Upper lobe of right lung (tissue), 1 donor: ENCODE data around the gene TENT4B. TPM values are rescaled to one million over a fixed set of nuclear protein-coding genes. Genes with fewer than 3 reads are reported as not detected.
A peak's percentile ranks its signal among the peaks of the same experiment; 100 is the strongest.
"Not testable (repeated sequence)": the region's sequence is repeated elsewhere in the genome, so short reads cannot be mapped to it uniquely, and the experiment has no call there.

Source experiments
- ATAC-seq: fragments of 200-7000 bp; cut with Tn5 transposase; one replicate; pipeline ENCODE4 v1.9.1; 2020; ENCODE audit warnings: mild to moderate bottlenecking, moderate library complexity
- DNase-seq: peaks from one replicate; pipeline ENCODE4 v3.0.0-alpha.2; 2020
- H3K27ac ChIP-seq: fragments of 200-600 bp; one replicate; pipeline ENCODE4 v1.8.0; 2022
- H3K27me3 ChIP-seq: fragments of 200-600 bp; one replicate; pipeline ENCODE4 v1.8.0; 2022; ENCODE audit warnings: mild to moderate bottlenecking
- H3K36me3 ChIP-seq: fragments of 200-600 bp; one replicate; pipeline ENCODE4 v1.8.0; 2022
- H3K4me1 ChIP-seq: fragments of 200-600 bp; one replicate; pipeline ENCODE4 v1.8.0; 2022
- H3K4me3 ChIP-seq: fragments of 200-600 bp; one replicate; pipeline ENCODE4 v1.8.0; 2022; ENCODE audit warnings: mild to moderate bottlenecking
- H3K9me3 ChIP-seq: fragments of 200-600 bp; one replicate; pipeline ENCODE4 v1.8.0; 2022
- CTCF ChIP-seq: fragments of 200-600 bp; IDR thresholded peaks from one replicate; pipeline ENCODE4 v1.8.0; 2022; ENCODE audit warnings: antibody characterized with exemption
- intact Hi-C: fragments of 100-400 bp; cut with DNase I; formaldehyde crosslinking; loops from one replicate; pipeline ENCODE4 v1.11.0; 2022
- total RNA-seq: library from RNA; stranded (reverse); fragmentation: NEBNext Ultra II Directional; extraction: Animal tissue kit (Norgen Biotek cat#: 25700); gene quantifications from one replicate; pipeline ENCODE4 v1.2.1, GENCODE V29; 2021
- donor health status: DM: no; HTN: yes; CAD: no; lungs with severe emphysema.

TENT4B gene
- total RNA-seq, 1 donor from 2014 or later, result 13.3 TPM

- Histone ChIP-seq H3K9me3 (no peaks in the 10 kb centered on the region), H3K27ac (peak overlapping the region; percentile 8), H3K27me3 (no peaks in the 10 kb centered on the region), H3K36me3 (no peaks in the 10 kb centered on the region), H3K4me3 (no peak overlapping the region), H3K4me1 (no peaks in the 10 kb centered on the region)
- intact Hi-C loops, result no loop called here
- TF ChIP-seq CTCF, result no peak
- peak; percentile 82 for ATAC-seq
- DNase-seq, result no peak
Measured at GRCh38 chr16:50238868-50239301, 85.8 kb downstream of the TENT4B start.

- ATAC-seq, H3K4me3 ChIP-seq, H3K27ac ChIP-seq, intact Hi-C loops, H3K27me3 ChIP-seq, H3K36me3 ChIP-seq, DNase-seq, H3K9me3 ChIP-seq: not testable (repeated sequence)
- peaks cover 16% of the 10 kb centered on the region for H3K4me1 ChIP-seq
Measured at GRCh38 chr16:50243024-50243423, 89.9 kb downstream of the TENT4B start.

- intact Hi-C loops, result no loop called here
- H3K4me1 ChIP-seq, result peaks cover 18% of the 10 kb centered on the region
- no peaks in the 10 kb centered on the region for H3K9me3 ChIP-seq
- no peak overlapping the region for H3K4me3 ChIP-seq
- no peaks in the 10 kb centered on the region for H3K27me3 ChIP-seq
- ATAC-seq, result no peak
- DNase-seq, result no peak
- TF ChIP-seq CTCF, result no peak
- H3K27ac ChIP-seq, result no peak overlapping the region
- H3K36me3 ChIP-seq, result no peaks in the 10 kb centered on the region
Measured at GRCh38 chr16:50244140-50244503, 91.0 kb downstream of the TENT4B start.

GRCh38 chr16:50244504-50245416, 91.7 kb downstream of the TENT4B start:
- H3K9me3 ChIP-seq, result no peaks in the 10 kb centered on the region

GRCh38 chr16:50245417-50246298, 92.6 kb downstream of the TENT4B start:
- intact Hi-C loops, result no loop called here

More at GRCh38 chr16:50244504-50245416, 91.7 kb downstream of the TENT4B start:
- intact Hi-C loops, result no loop called here
- Histone ChIP-seq H3K27me3 (no peaks in the 10 kb centered on the region), H3K27ac (peak overlapping the region; percentile 1), H3K36me3 (no peaks in the 10 kb centered on the region), H3K4me1 (peaks cover 22% of the 10 kb centered on the region), H3K4me3 (peak overlapping the region; percentile 56)
- DNase-seq, result no peak
- no peak for ATAC-seq
- TF ChIP-seq CTCF, result no peak

More at GRCh38 chr16:50245417-50246298, 92.6 kb downstream of the TENT4B start:
- TF ChIP-seq CTCF, result peak; percentile 6
- H3K4me1 ChIP-seq, result peaks cover 22% of the 10 kb centered on the region
- ATAC-seq, result peak; percentile 84
- H3K36me3 ChIP-seq, result no peaks in the 10 kb centered on the region
- H3K9me3 ChIP-seq, result no peaks in the 10 kb centered on the region
- H3K27me3 ChIP-seq, result no peaks in the 10 kb centered on the region
- H3K27ac ChIP-seq, result peak overlapping the region; percentile 51
- DNase-seq, result peak; percentile 88
- peak overlapping the region; percentile 65 for H3K4me3 ChIP-seq
